K562 (cell line): ENCODE data around the gene LMOD1. TPM values are rescaled to one million over a fixed set of nuclear protein-coding genes. Genes with fewer than 3 reads are reported as not detected.
A peak's percentile ranks its signal among the peaks of the same experiment; 100 is the strongest.

ENCODE experiments used
- AFF4 ChIP-seq: sonication (generic); formaldehyde crosslinking; IDR thresholded peaks from 2 replicates; pipeline ENCODE4 v1.8.0; 2023; ENCODE audit warnings: mild to moderate bottlenecking, missing genetic modification reagents
- E2F3 ChIP-seq: fragments of 250-450 bp; sonication (Bioruptor Pico); IDR thresholded peaks from 2 replicates; pipeline ENCODE4 v1.4.0; 2020; ENCODE audit warnings: mild to moderate bottlenecking
- HNRNPUL1 ChIP-seq: fragments of 200-400 bp; formaldehyde crosslinking; IDR thresholded peaks from 2 replicates; pipeline ENCODE4 v1.6.1; 2017; ENCODE audit warnings: low read length
- MBD1 ChIP-seq: fragments of 250-450 bp; sonication (Bioruptor Pico); IDR thresholded peaks from 2 replicates; pipeline ENCODE4 v1.8.0; 2022; ENCODE audit warnings: inconsistent platforms
- MEIS2 ChIP-seq: fragments of 450-650 bp; IDR thresholded peaks from 2 replicates; pipeline ENCODE4 v1.6.1; 2014; ENCODE audit warnings: mild to moderate bottlenecking; ENCODE audit not compliant: partially characterized antibody
- NKRF ChIP-seq: fragments of 450-650 bp; IDR thresholded peaks from 2 replicates; pipeline ENCODE4 v1.6.1; 2016; ENCODE audit warnings: borderline replicate concordance
- PHB ChIP-seq: fragments of 250-450 bp; sonication (Bioruptor Pico); IDR thresholded peaks from 2 replicates; pipeline ENCODE4 v1.5.0; 2021
- POLR3G ChIP-seq: IDR thresholded peaks from 2 replicates; pipeline ENCODE4 v1.6.1; 2011; ENCODE audit not compliant: insufficient read length, insufficient replicate concordance; ENCODE audit errors: extremely low read depth
- SNRNP70 ChIP-seq: fragments of 200-400 bp; formaldehyde crosslinking; optimal IDR thresholded peaks from 2 replicates; pipeline ENCODE3; 2017; ENCODE audit warnings: low read depth, low read length
- ZNF124 ChIP-seq: sonication (generic); formaldehyde crosslinking; IDR thresholded peaks from 2 replicates; pipeline ENCODE4 v1.8.1; 2022; ENCODE audit warnings: missing genetic modification reagents
- ZNF23 ChIP-seq: fragments of 250-450 bp; sonication (Bioruptor Pico); IDR thresholded peaks from 2 replicates; pipeline ENCODE4 v1.4.0; 2020; ENCODE audit warnings: mild to moderate bottlenecking
- ZNF280B ChIP-seq: fragments of 250-450 bp; sonication (Bioruptor Pico); IDR thresholded peaks from 2 replicates; pipeline ENCODE4 v1.5.1; 2021; ENCODE audit warnings: mild to moderate bottlenecking
- ZNF408 ChIP-seq: fragments of 250-450 bp; sonication (Bioruptor Pico); IDR thresholded peaks from 2 replicates; pipeline ENCODE4 v1.4.0; 2020; ENCODE audit warnings: low read depth, mild to moderate bottlenecking, moderate library complexity
- polyA plus RNA-seq, 8 experiments: library from polyadenylated mRNA; depleted of rRNA in 4 of 8; stranded (reverse) in 5 of 8; unstranded in 3 of 8; fragments of >200 nt; fragmentation: Nextera tagmentation in 2 of 8; fragmentation: Illumina TruSeq in 1 of 8; extraction: Ambion mirVana in 2 of 8; extraction: Trizol in 1 of 8; gene quantifications; 2 replicates each; pipeline versions ENCODE4 v1.2.1 to v1.2.3, GENCODE V29; 2011 to 2014; ENCODE audit warnings: inconsistent platforms in 1 of 8, missing spikeins in 1 of 8
- total RNA-seq, 7 experiments: library from RNA; depleted of rRNA in 6 of 7; stranded (reverse); fragments of >200 nt in 6 of 7; fragmentation: Illumina TruSeq in 2 of 7; extraction: Trizol in 2 of 7; gene quantifications; 2 replicates each; pipeline versions ENCODE4 v1.2.1 to v1.2.3, GENCODE V29; 2011 to 2021; ENCODE audit warnings: low replicate concordance in 1 of 7
- TF ChIP-seq, protein P1 (sequence below): fragments of 250-450 bp; sonication (Bioruptor Pico); IDR thresholded peaks from 2 replicates; pipeline ENCODE4 v1.5.0; 2022; ENCODE audit warnings: mild to moderate bottlenecking
- TF ChIP-seq, protein P2 (sequence below): fragments of 250-450 bp; sonication (Bioruptor Pico); IDR thresholded peaks from 2 replicates; pipeline ENCODE4 v1.4.0; 2020; ENCODE audit warnings: borderline replicate concordance

LMOD1 gene
- total and polyA plus RNA-seq, 9 of the 15 experiments (the other 6 are each of a cell fraction or from before 2014, with no cell fraction given): 0.03 to 0.54 (median 0.38) TPM; not detected in 1

GRCh38 chr1:201955729-201956143, 9.4 kb upstream of the LMOD1 start (continued):
- TF ChIP-seq ZNF124: no peak
- peak; percentile 70; the same call in 1 of the 2 replicates for TF ChIP-seq AFF4
- TF ChIP-seq, protein P1, sequence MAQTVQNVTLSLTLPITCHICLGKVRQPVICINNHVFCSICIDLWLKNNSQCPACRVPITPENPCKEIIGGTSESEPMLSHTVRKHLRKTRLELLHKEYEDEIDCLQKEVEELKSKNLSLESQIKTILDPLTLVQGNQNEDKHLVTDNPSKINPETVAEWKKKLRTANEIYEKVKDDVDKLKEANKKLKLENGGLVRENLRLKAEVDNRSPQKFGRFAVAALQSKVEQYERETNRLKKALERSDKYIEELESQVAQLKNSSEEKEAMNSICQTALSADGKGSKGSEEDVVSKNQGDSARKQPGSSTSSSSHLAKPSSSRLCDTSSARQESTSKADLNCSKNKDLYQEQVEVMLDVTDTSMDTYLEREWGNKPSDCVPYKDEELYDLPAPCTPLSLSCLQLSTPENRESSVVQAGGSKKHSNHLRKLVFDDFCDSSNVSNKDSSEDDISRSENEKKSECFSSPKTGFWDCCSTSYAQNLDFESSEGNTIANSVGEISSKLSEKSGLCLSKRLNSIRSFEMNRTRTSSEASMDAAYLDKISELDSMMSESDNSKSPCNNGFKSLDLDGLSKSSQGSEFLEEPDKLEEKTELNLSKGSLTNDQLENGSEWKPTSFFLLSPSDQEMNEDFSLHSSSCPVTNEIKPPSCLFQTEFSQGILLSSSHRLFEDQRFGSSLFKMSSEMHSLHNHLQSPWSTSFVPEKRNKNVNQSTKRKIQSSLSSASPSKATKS (CRISPR knock-in tag): no peak
- TF ChIP-seq ZNF408: no peak
- TF ChIP-seq POLR3G: no peak
- 0 out of 2 replicates have a peak, but pooled peaks have one; percentile 7 for TF ChIP-seq E2F3 (CRISPR knock-in tag)
- TF ChIP-seq ZNF280B (CRISPR knock-in tag): no peak
- TF ChIP-seq HNRNPUL1: peak; percentile 61; the same call in 1 of the 2 replicates
- no peak for TF ChIP-seq SNRNP70
- no peak; the same call in 1 of the 2 replicates for TF ChIP-seq PHB (CRISPR knock-in tag)
- TF ChIP-seq MEIS2: no peak
- TF ChIP-seq, protein P2, sequence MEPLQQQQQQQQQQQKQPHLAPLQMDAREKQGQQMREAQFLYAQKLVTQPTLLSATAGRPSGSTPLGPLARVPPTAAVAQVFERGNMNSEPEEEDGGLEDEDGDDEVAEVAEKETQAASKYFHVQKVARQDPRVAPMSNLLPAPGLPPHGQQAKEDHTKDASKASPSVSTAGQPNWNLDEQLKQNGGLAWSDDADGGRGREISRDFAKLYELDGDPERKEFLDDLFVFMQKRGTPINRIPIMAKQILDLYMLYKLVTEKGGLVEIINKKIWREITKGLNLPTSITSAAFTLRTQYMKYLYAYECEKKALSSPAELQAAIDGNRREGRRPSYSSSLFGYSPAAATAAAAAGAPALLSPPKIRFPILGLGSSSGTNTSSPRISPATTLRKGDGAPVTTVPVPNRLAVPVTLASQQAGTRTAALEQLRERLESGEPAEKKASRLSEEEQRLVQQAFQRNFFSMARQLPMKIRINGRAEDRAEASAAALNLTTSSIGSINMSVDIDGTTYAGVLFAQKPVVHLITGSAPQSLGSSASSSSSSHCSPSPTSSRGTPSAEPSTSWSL (CRISPR knock-in tag): no peak
- no peak for TF ChIP-seq MBD1
- TF ChIP-seq ZNF23 (CRISPR knock-in tag): no peak
- TF ChIP-seq NKRF: peak; percentile 12; the same call in 1 of the 2 replicates
